ENCODE data around the gene VEZT. TPM values are rescaled to one million over a fixed set of nuclear protein-coding genes. Genes with fewer than 3 reads are reported as not detected.

VEZT gene
- polyA plus RNA-seq, 1 of the 3 experiments (the other 2 are of a cell fraction): 41.2 TPM

DNA sequence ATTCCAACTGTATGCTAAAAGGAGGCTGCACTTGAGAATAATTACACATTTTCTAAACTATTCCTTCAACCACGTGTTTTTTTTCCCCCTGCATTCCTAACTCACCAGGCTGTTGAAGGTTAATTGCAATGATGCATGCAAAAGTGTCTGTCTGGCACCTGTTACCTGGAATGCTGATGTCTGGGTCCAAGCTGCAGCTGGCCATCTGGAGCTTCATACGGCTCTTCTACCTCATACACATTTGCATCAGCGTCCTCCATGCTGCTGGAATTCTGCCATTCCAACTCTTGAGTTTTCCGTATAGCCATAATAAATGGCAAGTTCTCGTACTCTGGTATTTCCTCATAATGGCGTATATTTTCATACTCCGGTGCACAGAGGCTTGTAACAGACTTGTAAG, 8.9 kb upstream of the VEZT start:
- peaks cover 74% of the 10 kb centered on the region for H3K79me2 ChIP-seq (ENCODE audit: insufficient read depth)
- ChIA-PET CTCF (interaction anchor here (1.9 kb wide), 1 partner anchor 92 kb away, joined by 7 read pairs; no protein-coding TSS in a partner anchor), POLR2A (no interaction called here)
- no peak overlapping the region for H3K4me3 ChIP-seq (ENCODE audit: low read depth in 2 of 2, low read length in 1 of 2)
- H4K20me1 ChIP-seq (ENCODE audit: insufficient read depth): no peaks in the 10 kb centered on the region
- WGBS (ENCODE audit: low lambda C conversion rate): 85% methylated on average over 7 of the region's 7 CpGs
- peaks cover 11 to 37% of the 10 kb centered on the region in 2 experiments; a peak in 3 of 4 replicates for H3K4me1 ChIP-seq (ENCODE audit: control insufficient read depth in 1 of 2, insufficient read depth in 2 of 2, low read depth in 1 of 2, low read length in 1 of 2)
- H3K36me3 ChIP-seq (replicated peaks in 1 of 2; ENCODE audit: control insufficient read depth in 1 of 2, insufficient read depth in 2 of 2, low read length in 1 of 2): no peaks in the 10 kb centered on the region
- H3K9me3 ChIP-seq: no peaks in the 10 kb centered on the region
- no peaks in the 10 kb centered on the region for H3K27me3 ChIP-seq (ENCODE audit: insufficient read depth)
- no peak overlapping the region for H3K4me2 ChIP-seq
- H2AFZ ChIP-seq (ENCODE audit: low read depth): no peak overlapping the region
- H3K27ac ChIP-seq (ENCODE audit: low read depth in 2 of 2, low read length in 1 of 2): no peak overlapping the region
- H3K9me2 ChIP-seq: no peaks in the 10 kb centered on the region
- peaks cover 19% of the 10 kb centered on the region for H3F3A ChIP-seq (replicated peaks; ENCODE audit: insufficient read depth)
- TF ChIP-seq RCOR1 (IDR thresholded peaks at IDR 0.05; ENCODE audit: low read length): no peak
- no peak for DNase-seq
- H3K9ac ChIP-seq: no peak overlapping the region

- H3K4me2 ChIP-seq: 0 out of 2 replicates have a peak overlapping the region, but pooled peaks have one; percentile 2
- no peak overlapping the region for H3K9ac ChIP-seq
- DNase-seq: no peak
- H3K9me3 ChIP-seq: no peaks in the 10 kb centered on the region
- H3K4me1 ChIP-seq (ENCODE audit: control insufficient read depth in 1 of 2, insufficient read depth in 2 of 2, low read depth in 1 of 2, low read length in 1 of 2): peaks cover 6 to 17% of the 10 kb centered on the region in 2 experiments; a peak in 3 of 4 replicates
- H4K20me1 ChIP-seq (ENCODE audit: insufficient read depth): no peaks in the 10 kb centered on the region
- H3K36me3 ChIP-seq (replicated peaks in 1 of 2; ENCODE audit: control insufficient read depth in 1 of 2, insufficient read depth in 2 of 2, low read length in 1 of 2): no peaks in the 10 kb centered on the region
- H3K27ac ChIP-seq (ENCODE audit: low read depth in 2 of 2, low read length in 1 of 2): peak overlapping the region; percentile 41 to 65; a peak in 3 of 4 replicates
- TF ChIP-seq, protein P1, sequence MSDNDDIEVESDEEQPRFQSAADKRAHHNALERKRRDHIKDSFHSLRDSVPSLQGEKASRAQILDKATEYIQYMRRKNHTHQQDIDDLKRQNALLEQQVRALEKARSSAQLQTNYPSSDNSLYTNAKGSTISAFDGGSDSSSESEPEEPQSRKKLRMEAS (IDR thresholded peaks at IDR 0.05; ENCODE audit: low read depth): no peak
- TF ChIP-seq TCF12 (IDR thresholded peaks at IDR 0.05): no peak
- TF ChIP-seq MEF2A (IDR thresholded peaks at IDR 0.05; ENCODE audit: borderline replicate concordance, low read depth): no peak
- H2AFZ ChIP-seq (ENCODE audit: low read depth): no peak overlapping the region
- H3K4me3 ChIP-seq (ENCODE audit: low read depth in 2 of 2, low read length in 1 of 2): no peak overlapping the region
- H3K79me2 ChIP-seq (ENCODE audit: insufficient read depth): peaks cover 81% of the 10 kb centered on the region
- H3K9me2 ChIP-seq: no peaks in the 10 kb centered on the region
- CTCF ChIA-PET: interaction anchor here (1.3 to 1.7 kb wide), 4 partner anchors 96 to 124 kb away, joined by 3 to 9 read pairs (median 5); no protein-coding TSS in a partner anchor
- WGBS (ENCODE audit: low lambda C conversion rate): 41% methylated on average over 4 of the region's 4 CpGs
- peaks cover 13% of the 10 kb centered on the region for H3F3A ChIP-seq (replicated peaks; ENCODE audit: insufficient read depth)
- POLR2A ChIA-PET: no interaction called here
- H3K27me3 ChIP-seq (ENCODE audit: insufficient read depth): no peaks in the 10 kb centered on the region
Observed at GRCh38 chr12:95212586-95212985, 5.0 kb upstream of the VEZT start.

GRCh38 chr12:95213119-95213518, 4.5 kb upstream of the VEZT start:
- H3K36me3 ChIP-seq (replicated peaks in 1 of 2; ENCODE audit: control insufficient read depth in 1 of 2, insufficient read depth in 2 of 2, low read length in 1 of 2): no peaks in the 10 kb centered on the region
- ChIA-PET POLR2A (no interaction called here), CTCF (interaction anchor here (1.6 to 1.7 kb wide), 3 partner anchors 96 to 123 kb away, joined by 4 to 9 read pairs (median 6); no protein-coding TSS in a partner anchor)
- peaks cover 14% of the 10 kb centered on the region for H3F3A ChIP-seq (replicated peaks; ENCODE audit: insufficient read depth)
- H3K27ac ChIP-seq (ENCODE audit: low read depth in 2 of 2, low read length in 1 of 2): peak overlapping the region; percentile 41 to 65; a peak in 3 of 4 replicates
- TF ChIP-seq, protein P2, sequence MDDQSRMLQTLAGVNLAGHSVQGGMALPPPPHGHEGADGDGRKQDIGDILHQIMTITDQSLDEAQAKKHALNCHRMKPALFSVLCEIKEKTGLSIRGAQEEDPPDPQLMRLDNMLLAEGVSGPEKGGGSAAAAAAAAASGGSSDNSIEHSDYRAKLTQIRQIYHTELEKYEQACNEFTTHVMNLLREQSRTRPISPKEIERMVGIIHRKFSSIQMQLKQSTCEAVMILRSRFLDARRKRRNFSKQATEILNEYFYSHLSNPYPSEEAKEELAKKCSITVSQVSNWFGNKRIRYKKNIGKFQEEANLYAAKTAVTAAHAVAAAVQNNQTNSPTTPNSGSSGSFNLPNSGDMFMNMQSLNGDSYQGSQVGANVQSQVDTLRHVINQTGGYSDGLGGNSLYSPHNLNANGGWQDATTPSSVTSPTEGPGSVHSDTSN (IDR thresholded peaks at IDR 0.05): peak; percentile 78
- TF ChIP-seq FOXJ3 (CRISPR knock-in tag; IDR thresholded peaks at IDR 0.05) (no peak), SMC3 (IDR thresholded peaks at IDR 0.05; ENCODE audit: low read depth, low read length) (no peak), TCF12 (IDR thresholded peaks at IDR 0.05) (peak; percentile 86), EP300 (IDR thresholded peaks at IDR 0.05; ENCODE audit: borderline replicate concordance in 1 of 2, low read depth in 1 of 2, low read length in 1 of 2) (peak in 1 of 2 experiments; percentile 43; a peak in 2 of 4 replicates), MXI1 (IDR thresholded peaks at IDR 0.05; ENCODE audit: low read depth, low read length) (no peak), RFX5 (IDR thresholded peaks at IDR 0.05; ENCODE audit: low read length) (no peak)
- TF ChIP-seq, protein P1 (IDR thresholded peaks at IDR 0.05; ENCODE audit: low read depth): no peak
- TF ChIP-seq, protein P3, sequence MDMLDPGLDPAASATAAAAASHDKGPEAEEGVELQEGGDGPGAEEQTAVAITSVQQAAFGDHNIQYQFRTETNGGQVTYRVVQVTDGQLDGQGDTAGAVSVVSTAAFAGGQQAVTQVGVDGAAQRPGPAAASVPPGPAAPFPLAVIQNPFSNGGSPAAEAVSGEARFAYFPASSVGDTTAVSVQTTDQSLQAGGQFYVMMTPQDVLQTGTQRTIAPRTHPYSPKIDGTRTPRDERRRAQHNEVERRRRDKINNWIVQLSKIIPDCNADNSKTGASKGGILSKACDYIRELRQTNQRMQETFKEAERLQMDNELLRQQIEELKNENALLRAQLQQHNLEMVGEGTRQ (IDR thresholded peaks at IDR 0.05; ENCODE audit: borderline replicate concordance, low read depth, low read length): no peak
- DNase-seq: no peak
- H3K4me1 ChIP-seq (ENCODE audit: control insufficient read depth in 1 of 2, insufficient read depth in 2 of 2, low read depth in 1 of 2, low read length in 1 of 2): peaks cover 6 to 17% of the 10 kb centered on the region in 2 experiments; a peak in 3 of 4 replicates
- no peaks in the 10 kb centered on the region for H4K20me1 ChIP-seq (ENCODE audit: insufficient read depth)
- no peak overlapping the region for H3K4me3 ChIP-seq (ENCODE audit: low read depth in 2 of 2, low read length in 1 of 2)
- H3K9ac ChIP-seq: no peak overlapping the region
- H3K27me3 ChIP-seq (ENCODE audit: insufficient read depth): no peaks in the 10 kb centered on the region
- H3K9me3 ChIP-seq: no peaks in the 10 kb centered on the region
- 0 out of 2 replicates have a peak overlapping the region, but pooled peaks have one; percentile 2 for H3K4me2 ChIP-seq
- WGBS (ENCODE audit: low lambda C conversion rate): 68% methylated on average over 4 of the region's 4 CpGs
- no peaks in the 10 kb centered on the region for H3K9me2 ChIP-seq
- H3K79me2 ChIP-seq (ENCODE audit: insufficient read depth): peaks cover 77% of the 10 kb centered on the region
- no peak overlapping the region for H2AFZ ChIP-seq (ENCODE audit: low read depth)
